ENCODE results near the gene ADAM12.

The ADAM12 gene

GRCh38 chr10:126234630-126235029 is 153.6 kb downstream of the ADAM12 start:
- DNase-seq (ENCODE audit: low spot score): no peak

GRCh38 chr10:126233182-126234148 is 154.8 kb downstream of the ADAM12 start:
- no peak for DNase-seq (ENCODE audit: low spot score)

- no peak for DNase-seq (ENCODE audit: low spot score)
Measured at GRCh38 chr10:126230587-126230986, 157.7 kb downstream of the ADAM12 start.

- no peak for DNase-seq (ENCODE audit: low spot score)
Measured at GRCh38 chr10:126229686-126230085, 158.6 kb downstream of the ADAM12 start.

GRCh38 chr10:126227762-126228134 is 160.5 kb downstream of the ADAM12 start:
- DNase-seq (ENCODE audit: low spot score): no peak

GRCh38 chr10:126226988-126227761 is 161.1 kb downstream of the ADAM12 start:
- DNase-seq (ENCODE audit: low spot score): no peak

GRCh38 chr10:126226205-126226604 is 162.1 kb downstream of the ADAM12 start:
- no peak for DNase-seq (ENCODE audit: low spot score)

- no peak for DNase-seq (ENCODE audit: low spot score)
Measured at GRCh38 chr10:126225672-126226008, 162.6 kb downstream of the ADAM12 start.

- no peak for DNase-seq (ENCODE audit: low spot score)
Measured at GRCh38 chr10:126224967-126225671, 163.2 kb downstream of the ADAM12 start.

GRCh38 chr10:126223512-126224067 is 164.7 kb downstream of the ADAM12 start:
- no peak for DNase-seq (ENCODE audit: low spot score)

- DNase-seq (ENCODE audit: low spot score): no peak
Measured at GRCh38 chr10:126222736-126223511, 165.4 kb downstream of the ADAM12 start.

GRCh38 chr10:126221874-126222273 is 166.4 kb downstream of the ADAM12 start:
- no peak for DNase-seq (ENCODE audit: low spot score)

GRCh38 chr10:126218778-126219649 is 169.3 kb downstream of the ADAM12 start:
- no peak for DNase-seq (ENCODE audit: low spot score)

GRCh38 chr10:126218174-126218573 is 170.1 kb downstream of the ADAM12 start:
- no peak for DNase-seq (ENCODE audit: low spot score)

- no peak for DNase-seq (ENCODE audit: low spot score)
Measured at GRCh38 chr10:126216632-126216961, 171.7 kb downstream of the ADAM12 start.

GRCh38 chr10:126215746-126216631 is 172.3 kb downstream of the ADAM12 start:
- no peak for DNase-seq (ENCODE audit: low spot score)

GRCh38 chr10:126214679-126215078 is 173.6 kb downstream of the ADAM12 start:
- no peak for DNase-seq (ENCODE audit: low spot score)

GRCh38 chr10:126214021-126214420 is 174.3 kb downstream of the ADAM12 start:
- no peak for DNase-seq (ENCODE audit: low spot score)

- no peak for DNase-seq (ENCODE audit: low spot score)
Measured at GRCh38 chr10:126212738-126213137, 175.5 kb downstream of the ADAM12 start.
